SK-N-MC (cell line): ENCODE data around the gene DDX1.

Experiments used
- EZH2 ChIP-seq: fragments of 200-600 bp; sonication (generic); IDR thresholded peaks from one replicate; pipeline ENCODE4 v1.6.1; 2017; ENCODE audit warnings: antibody characterized with exemption
- POLR2AphosphoS5 ChIP-seq: IDR thresholded peaks from 2 replicates; pipeline ENCODE4 v1.6.1; 2012; ENCODE audit warnings: mild to moderate bottlenecking, low read depth, low read length, borderline replicate concordance

DNA sequence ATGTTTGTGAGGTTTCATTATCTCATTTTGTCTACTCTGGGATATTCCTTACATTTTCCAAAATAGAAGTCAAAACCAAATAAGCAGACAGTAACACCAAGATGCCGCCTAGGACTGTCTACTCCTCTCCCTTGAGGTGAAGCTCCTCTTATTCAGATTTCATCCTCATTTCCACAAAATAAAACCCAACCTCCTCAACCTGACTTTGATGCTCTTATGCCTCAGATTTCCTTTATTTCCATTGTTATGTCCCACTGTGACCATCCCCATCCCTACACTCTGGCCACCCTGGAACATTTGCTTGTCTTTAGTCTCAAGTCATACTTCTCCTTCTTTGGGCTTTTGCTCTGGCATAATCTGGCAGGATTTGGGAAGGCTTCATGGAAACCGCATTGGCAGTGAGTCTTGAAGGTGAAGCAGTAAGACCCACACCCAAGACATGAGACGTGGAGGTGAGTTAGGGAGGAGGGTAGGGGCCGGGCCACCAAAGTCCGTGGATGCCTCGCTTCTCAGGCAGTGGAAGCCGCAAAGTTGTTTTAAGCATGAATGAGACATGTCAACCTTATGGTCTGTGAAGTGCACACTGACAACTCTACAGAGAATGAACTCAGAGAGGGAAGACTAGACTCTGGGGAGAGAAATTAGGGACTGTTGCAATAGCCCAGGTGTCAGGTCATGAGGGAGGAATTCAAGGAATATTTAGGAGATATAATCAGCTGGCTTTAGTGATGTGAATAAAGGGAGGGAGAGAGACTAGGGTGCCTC lies 63.6 kb downstream of the DDX1 start:
- no peak for TF ChIP-seq EZH2
- TF ChIP-seq POLR2AphosphoS5: no peak
